Loucy (cell line): ENCODE measurements around the gene SMYD5.
"Not testable (repeated sequence)": the region's sequence is repeated elsewhere in the genome, so short reads cannot be mapped to it uniquely, and the experiment has no call there.

ENCODE experiments used
- CTCF ChIP-seq: fragments of 200-600 bp; sonication (generic); conservative IDR thresholded peaks from 2 replicates; pipeline ENCODE4 v1.5.1; 2014; ENCODE audit warnings: mild to moderate bottlenecking, antibody characterized with exemption, low read length
- EZH2phosphoT487 ChIP-seq: fragments of 200-600 bp; IDR thresholded peaks from 2 replicates; pipeline ENCODE4 v1.6.1; 2018; ENCODE audit warnings: antibody characterized with exemption, mild to moderate bottlenecking, moderate library complexity, borderline replicate concordance

- not testable (repeated sequence) for TF ChIP-seq CTCF, EZH2phosphoT487
Measured at GRCh38 chr2:73200281-73200680, 13.8 kb upstream of the SMYD5 start.
